Fibroblast of mammary gland (primary cell): ENCODE measurements around the gene TMEM147.

Experiments
- DNase-seq: peaks from one replicate; pipeline ENCODE4 v3.0.0-alpha.2; 2010; ENCODE audit warnings: low read depth
- H3K4me3 ChIP-seq: 2 replicates; pipeline ENCODE4 v1.5.1; 2011; ENCODE audit warnings: low read depth, mild to moderate bottlenecking, low read length, moderate library complexity; ENCODE audit not compliant: control insufficient read depth
- TF ChIP-seq, protein P1 (sequence below): conservative IDR thresholded peaks from 2 replicates; pipeline ENCODE4 v1.5.1; 2011; ENCODE audit warnings: low read depth, low read length, inconsistent platforms; ENCODE audit not compliant: control insufficient read depth, insufficient read depth

Gene TMEM147

DNA sequence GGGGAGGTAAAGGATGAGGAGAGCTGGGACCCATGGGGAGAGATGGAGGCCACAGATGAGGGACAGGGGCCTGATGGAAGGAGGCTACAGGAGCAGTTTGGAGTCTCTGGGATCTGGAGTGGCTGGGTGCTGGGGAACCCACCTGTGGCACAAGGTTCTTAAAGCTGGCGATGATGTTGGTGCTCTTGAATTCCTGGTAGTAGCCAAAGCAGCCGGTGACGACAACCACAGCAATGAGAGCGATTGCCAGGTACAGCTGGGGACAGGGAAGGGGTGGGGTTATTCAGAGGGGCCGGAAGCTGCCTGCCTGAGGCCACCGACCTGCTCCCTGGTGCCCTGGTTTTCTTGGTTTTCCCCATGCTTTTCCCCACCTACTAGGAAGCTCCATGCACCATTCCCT lies 15.3 kb downstream of the TMEM147 start:
- TF ChIP-seq, protein P1, sequence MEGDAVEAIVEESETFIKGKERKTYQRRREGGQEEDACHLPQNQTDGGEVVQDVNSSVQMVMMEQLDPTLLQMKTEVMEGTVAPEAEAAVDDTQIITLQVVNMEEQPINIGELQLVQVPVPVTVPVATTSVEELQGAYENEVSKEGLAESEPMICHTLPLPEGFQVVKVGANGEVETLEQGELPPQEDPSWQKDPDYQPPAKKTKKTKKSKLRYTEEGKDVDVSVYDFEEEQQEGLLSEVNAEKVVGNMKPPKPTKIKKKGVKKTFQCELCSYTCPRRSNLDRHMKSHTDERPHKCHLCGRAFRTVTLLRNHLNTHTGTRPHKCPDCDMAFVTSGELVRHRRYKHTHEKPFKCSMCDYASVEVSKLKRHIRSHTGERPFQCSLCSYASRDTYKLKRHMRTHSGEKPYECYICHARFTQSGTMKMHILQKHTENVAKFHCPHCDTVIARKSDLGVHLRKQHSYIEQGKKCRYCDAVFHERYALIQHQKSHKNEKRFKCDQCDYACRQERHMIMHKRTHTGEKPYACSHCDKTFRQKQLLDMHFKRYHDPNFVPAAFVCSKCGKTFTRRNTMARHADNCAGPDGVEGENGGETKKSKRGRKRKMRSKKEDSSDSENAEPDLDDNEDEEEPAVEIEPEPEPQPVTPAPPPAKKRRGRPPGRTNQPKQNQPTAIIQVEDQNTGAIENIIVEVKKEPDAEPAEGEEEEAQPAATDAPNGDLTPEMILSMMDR: no peak
- no peak for DNase-seq
- H3K4me3 ChIP-seq: no peak overlapping the region

DNA sequence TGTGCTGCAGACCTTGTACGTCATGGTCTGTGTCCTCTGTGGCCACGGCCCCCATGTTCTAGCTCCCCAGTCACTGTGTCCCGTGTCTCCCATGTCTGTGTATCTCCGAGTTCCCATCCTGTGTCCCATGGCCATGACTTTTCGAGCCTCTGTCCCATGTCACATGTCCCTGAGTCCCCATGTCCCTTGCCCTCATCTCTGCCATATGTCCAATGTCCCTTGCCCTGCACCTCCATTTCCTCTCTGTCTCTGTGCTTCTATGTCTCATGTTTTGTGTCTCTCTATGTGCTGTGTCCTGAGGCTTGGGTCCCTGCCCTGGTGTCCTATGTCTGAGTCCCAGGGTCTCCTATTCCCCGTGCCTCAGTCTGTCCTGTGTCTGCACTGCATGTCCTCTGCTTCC lies 16.0 kb downstream of the TMEM147 start:
- no peak overlapping the region for H3K4me3 ChIP-seq
- TF ChIP-seq, protein P1: no peak
- no peak for DNase-seq

DNA sequence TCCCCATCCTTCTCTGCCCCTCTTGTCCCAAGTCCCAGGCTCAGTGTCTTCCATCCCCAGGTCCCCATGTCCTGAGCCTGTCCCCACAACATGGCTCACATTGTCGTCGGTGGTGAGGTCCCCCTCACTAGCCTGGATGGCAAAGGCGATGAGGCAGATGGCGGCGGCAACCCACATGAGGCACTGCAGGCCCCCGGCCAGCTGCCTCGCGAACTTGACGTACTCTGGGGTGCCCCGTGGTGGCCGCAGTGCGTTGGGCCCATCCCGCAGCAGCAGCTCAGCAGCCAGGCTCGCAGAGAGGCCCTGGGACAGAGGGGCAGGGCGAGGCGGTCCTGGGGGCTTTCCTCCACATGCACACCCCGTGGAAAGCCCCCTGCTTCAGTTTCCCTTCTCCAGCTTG lies 16.9 kb downstream of the TMEM147 start:
- no peak overlapping the region for H3K4me3 ChIP-seq
- TF ChIP-seq, protein P1: no peak
- no peak for DNase-seq

DNA sequence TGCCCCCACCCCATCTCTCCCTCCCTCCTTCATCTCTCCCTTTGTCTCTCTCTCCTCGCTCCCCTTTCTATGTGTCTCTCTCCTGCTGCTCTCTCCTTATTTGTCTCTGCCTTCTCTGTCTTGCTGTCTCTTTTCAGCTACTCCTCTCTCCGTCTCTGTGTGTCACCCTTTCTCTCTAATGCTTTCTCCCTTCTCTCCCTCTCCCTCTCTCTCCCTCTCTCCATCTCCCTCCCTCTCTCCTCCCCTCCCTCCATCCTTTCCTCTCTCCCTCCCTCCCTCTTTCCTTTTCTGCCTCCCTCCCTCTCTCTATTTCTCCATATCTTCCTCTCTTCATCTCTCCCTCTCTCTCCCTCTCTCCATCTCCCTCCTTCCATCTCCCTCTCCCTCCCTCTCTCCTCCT lies 17.4 kb downstream of the TMEM147 start:
- TF ChIP-seq, protein P1: no peak
- DNase-seq: no peak
- H3K4me3 ChIP-seq: no peak overlapping the region

DNA sequence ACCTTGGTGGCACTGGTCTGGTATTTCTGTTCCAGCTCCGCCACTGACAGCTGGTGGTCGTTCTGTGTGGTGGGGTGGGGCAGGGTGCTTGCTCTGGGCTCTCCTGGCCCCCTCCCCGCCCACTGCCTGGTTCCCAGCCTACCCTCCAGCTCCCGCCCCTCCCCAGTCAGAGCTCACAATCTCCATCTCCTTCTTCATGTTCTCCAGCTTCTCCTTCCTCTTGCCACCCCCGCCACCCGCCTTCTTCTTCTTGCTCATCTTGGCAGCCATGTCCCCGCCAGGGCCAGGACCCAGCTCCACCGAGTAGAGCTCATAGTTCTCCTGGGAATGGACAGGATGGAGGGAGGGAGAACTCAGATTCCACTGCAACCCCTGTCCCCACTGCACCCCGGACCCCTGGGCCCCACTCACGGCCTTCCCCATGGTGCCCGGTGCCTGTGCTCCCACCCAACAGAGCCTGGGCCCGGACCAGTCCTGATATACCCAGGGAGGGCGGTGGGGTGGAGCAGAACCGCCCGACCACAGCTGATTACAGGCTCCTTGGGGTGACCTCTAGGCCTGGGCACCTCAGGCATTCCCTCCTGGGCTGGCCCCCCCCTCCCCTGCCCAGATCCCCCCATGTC lies 17.9 kb downstream of the TMEM147 start, which contains the start of gene ATP4A:
ATP4A (minus strand) TSS at position 452 of the 623 bp plus-strand sequence; CDS start at position 423, 29 bp downstream.
- H3K4me3 ChIP-seq: no peak within 1 kb of the TSS
- DNase-seq: no peak
- TF ChIP-seq, protein P1: no peak

DNA sequence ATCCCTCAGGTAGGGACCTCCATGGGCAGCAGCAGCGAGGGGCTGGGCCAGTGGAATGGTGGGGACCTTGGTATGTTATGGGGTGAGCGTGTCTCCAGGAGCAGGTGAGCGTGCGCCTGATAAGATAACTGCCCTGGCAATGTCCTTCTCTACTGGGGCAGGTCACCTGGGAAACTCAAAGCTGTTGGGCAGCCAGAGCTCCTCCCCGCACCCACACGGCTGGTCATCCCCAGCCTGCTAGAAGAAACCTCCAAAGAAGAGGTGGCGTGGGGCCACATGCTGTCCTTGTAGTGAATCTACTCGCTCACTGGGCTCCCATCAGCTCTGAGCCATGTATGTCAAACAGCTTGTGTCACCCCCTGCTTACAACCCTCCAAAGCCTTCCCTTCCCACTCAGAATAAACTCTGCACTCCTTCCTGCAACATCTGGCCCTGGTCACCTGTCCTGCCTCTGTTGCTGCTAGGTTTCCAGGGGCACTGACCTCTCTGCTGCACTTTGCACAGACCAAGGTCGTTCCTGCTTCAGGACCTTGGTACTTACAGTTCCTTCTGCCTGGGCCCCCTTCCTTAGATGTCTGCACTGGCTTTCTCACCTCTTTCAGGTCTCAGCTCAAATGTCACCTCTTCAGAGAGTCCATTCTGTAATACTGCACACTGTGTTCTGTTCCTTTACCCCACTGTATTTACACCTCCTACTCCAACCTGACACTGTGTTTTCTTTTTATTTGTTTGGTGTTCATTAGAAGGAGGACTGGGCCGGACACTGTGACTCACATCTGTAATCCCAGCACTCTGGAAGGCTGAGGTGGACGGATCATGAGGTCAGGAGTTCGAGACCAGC lies 19.8 kb downstream of the TMEM147 start:
- no peak for DNase-seq
- no peak overlapping the region for H3K4me3 ChIP-seq
- TF ChIP-seq, protein P1: no peak
